Forelimb muscle (tissue), 1 donor: Measurements from ENCODE around the gene ACAN. TPM values are rescaled to one million over a fixed set of nuclear protein-coding genes. Genes with fewer than 3 reads are reported as not detected.

Experiments
- DNase-seq: peaks from one replicate; pipeline ENCODE4 v3.0.0-alpha.2; 2013; ENCODE audit warnings: low read depth
- polyA plus RNA-seq: library from polyadenylated mRNA; unstranded; fragments of 120-200 nt; gene quantifications from one replicate; pipeline ENCODE4 v1.2.1, GENCODE V29; 2013; ENCODE audit not compliant: insufficient read length

ACAN gene
- polyA plus RNA-seq, 1 donor = 4.1 TPM

DNA sequence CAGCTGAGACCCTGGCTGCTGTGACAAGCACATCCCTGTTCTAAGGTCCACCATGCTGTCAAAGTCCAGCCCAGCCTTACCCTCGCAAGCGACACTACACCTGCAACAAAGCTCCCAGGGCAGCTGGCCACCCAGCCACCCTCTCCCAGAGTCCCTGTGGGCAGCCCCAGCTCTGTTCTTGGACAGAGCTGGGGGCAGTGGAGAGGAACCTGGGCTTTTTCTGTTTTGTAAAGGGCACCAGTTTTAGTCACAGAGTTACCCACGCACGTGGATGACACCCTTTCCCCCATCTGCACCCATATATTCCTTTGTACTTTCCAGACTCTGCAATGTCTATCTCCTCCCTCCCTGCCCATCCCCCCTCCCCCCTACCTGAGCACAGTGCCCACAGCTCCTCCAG, 38.9 kb downstream of the ACAN start:
- DNase-seq = no peak

DNA sequence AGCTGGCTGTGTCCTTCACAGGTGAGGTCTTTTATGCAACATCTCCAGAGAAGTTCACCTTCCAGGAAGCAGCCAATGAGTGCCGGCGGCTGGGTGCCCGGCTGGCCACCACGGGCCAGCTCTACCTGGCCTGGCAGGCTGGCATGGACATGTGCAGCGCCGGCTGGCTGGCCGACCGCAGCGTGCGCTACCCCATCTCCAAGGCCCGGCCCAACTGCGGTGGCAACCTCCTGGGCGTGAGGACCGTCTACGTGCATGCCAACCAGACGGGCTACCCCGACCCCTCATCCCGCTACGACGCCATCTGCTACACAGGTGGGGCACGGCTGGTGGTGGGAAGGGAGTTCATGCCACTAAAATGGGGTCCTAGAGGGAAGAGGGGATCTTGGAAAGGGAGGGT, 40.1 kb downstream of the ACAN start:
- no peak for DNase-seq

DNA sequence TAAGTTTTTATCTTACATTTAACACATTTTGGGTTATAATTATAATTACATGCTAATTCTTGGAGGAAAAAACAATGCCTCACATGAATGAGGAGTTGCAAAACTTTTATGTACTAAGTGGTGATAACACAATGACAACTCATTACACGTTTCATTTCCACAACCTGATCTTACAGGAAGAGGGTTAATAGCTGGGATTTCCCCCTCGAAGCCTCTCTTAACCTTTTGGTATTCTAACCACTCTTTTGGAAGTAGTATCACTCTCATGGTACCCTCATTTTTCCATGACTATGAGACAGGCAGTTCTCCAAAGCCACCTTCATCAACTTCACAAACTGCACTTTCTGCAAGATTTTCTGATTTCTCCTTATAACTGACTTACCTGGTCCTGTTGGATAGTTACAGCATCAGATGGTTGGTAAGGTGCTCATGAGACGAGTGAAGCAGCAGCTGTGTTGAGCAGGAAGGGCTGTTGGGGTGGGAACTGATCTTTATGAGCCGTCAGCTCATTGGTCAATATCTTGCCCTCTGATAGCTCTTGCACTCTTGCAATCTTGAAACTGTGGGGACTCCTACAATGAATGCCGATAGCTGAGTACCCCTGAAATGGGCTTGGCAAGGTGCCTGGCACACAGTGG, 41.6 kb downstream of the ACAN start:
- no peak for DNase-seq

DNA sequence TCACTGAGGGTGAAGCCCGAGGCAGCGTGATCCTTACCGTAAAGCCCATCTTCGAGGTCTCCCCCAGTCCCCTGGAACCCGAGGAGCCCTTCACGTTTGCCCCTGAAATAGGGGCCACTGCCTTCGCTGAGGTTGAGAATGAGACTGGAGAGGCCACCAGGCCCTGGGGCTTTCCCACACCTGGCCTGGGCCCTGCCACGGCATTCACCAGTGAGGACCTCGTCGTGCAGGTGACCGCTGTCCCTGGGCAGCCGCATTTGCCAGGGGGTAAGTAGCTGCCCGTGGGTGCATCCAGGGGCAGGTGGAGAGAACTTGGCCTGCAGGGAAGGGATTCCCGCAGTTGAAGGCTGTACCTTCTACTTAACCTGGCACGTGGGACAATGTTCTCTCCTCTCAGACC, 42.4 kb downstream of the ACAN start:
- no peak for DNase-seq

DNA sequence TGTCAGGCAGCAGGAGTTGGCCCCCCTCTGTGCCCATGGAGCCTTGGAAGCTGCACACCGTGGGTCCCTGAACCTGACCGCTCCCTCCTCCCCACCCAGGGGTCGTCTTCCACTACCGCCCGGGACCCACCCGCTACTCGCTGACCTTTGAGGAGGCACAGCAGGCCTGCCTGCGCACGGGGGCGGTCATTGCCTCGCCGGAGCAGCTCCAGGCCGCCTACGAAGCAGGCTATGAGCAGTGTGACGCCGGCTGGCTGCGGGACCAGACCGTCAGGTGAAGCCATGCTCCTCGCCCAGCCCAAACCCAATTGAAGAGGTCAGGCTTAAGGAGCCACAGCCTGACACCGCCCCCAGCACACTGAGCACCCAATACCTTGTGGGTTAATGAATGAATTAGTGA, 43.9 kb downstream of the ACAN start:
- no peak for DNase-seq

DNA sequence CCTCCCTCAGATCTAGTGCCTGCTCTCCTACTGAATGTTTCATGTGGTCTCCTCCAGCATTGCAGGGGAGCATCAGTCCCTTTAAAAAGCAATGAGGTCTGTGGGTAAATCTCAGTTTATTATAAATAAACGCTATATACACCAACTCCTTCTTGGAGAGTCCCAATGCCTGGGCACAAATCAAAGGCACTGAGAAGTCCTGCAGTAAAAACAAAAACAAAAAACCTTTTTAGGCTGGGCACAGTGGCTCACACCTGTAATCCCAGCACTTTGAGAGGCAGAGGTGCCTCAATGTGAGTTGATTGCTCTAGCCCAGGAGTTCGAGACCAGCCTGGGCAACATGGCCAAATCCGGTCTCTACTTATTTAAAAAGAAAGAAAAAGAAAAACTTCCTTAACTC, 45.0 kb downstream of the ACAN start:
- DNase-seq = no peak

DNA sequence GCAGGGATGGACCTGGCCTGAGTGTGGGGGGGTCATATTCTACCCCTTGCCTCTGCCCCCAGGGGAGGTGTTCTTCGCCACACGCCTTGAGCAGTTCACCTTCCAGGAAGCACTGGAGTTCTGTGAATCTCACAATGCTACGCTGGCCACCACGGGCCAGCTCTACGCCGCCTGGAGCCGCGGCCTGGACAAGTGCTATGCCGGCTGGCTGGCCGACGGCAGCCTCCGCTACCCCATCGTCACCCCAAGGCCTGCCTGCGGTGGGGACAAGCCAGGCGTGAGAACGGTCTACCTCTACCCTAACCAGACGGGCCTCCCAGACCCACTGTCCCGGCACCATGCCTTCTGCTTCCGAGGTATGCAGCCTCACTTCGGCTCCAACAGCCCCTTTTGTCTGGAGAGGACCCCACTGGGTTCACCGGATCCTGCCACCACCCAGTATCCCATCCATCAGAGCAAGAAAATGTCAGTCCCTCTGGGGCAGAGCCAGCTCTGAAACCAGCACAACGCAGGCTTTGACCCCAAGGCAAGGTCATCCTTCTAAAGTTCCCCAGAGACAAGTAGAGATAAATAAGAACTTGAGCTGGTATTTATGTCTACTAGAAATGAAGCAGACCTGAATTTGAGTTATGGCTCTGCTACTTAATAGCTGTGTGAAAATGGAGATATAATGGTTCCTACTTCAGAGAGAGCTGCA, 46.3 kb downstream of the ACAN start:
- DNase-seq = no peak

DNA sequence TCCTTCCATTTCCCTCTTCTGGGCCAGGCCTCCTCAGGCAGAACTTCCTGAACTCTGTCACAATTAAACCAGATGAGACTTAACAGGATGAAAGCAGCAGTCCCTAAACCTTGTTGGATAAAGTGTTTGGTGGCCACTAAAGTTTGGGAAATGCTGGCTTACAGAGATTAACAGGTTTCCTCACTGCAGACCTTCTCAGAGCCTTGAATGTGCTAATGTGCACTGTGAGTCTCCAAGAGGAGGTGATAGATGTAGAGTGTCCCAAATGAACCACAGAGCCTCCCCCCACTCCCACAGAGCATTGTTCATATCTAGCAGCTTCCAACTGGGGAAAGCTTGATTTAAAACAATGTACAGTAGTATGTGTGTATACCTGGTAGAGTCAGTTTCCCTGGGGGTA, 49.2 kb downstream of the ACAN start:
- no peak for DNase-seq

DNA sequence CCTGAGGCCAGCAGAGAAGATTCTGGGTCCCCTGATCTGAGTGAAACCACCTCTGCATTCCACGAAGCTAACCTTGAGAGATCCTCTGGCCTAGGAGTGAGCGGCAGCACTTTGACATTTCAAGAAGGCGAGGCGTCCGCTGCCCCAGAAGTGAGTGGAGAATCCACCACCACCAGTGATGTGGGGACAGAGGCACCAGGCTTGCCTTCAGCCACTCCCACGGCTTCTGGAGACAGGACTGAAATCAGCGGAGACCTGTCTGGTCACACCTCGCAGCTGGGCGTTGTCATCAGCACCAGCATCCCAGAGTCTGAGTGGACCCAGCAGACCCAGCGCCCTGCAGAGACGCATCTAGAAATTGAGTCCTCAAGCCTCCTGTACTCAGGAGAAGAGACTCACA, 55.7 kb downstream of the ACAN start:
- no peak for DNase-seq

DNA sequence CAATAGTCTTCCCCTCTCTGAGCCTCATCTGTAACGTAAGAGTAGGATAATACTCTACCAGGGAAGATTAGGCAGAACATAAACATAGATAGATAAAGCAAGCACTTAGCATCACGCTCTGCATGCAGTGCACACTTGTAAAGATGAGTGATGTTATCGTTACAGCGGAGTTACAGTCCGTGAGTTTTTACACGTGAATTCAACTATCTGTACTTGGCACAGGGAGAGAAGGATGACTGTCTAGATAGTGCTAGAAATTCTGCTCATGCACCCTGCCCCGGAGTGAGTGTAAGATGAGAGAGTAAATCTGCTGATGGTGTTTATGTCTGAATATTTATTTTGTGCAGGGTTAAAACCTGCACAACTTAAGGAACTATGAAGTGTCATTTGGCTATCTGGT, 56.3 kb downstream of the ACAN start:
- no peak for DNase-seq

DNA sequence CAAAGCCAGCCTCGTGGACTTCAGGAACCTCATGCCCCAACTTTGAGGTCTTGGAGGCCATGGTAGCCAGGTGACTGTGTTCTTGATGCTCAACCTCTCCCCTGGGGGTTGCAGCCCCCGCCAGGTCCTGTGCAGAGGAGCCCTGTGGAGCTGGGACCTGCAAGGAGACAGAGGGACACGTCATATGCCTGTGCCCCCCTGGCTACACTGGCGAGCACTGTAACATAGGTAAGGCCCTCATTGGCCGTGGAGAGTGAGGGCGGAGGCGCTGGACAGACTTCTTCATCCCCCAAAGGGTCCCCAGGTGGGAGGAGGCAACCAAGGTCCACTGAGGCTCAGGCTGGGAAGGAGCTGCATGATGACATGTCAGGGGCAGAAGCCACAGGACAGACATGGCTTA, 57.0 kb downstream of the ACAN start:
- DNase-seq = no peak

DNA sequence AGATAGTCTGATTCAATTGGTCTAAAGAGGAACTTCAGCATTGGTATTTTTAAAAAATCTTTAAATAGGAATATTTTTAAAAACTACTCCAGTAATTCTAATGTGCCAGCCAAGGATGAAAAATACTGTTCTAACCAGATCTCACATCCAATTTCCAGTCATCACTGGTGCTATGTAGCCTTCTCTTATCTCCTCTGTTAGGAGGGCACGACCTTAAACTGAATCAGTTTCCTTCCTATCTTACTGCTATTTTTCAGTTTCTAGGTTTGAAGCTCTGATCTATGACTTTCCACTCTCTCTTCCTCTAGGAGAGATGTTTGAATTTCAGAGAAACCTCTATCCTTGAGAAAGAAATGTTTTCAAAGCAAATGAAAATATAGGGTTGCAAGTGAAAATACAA, 60.2 kb downstream of the ACAN start:
- no peak for DNase-seq

DNA sequence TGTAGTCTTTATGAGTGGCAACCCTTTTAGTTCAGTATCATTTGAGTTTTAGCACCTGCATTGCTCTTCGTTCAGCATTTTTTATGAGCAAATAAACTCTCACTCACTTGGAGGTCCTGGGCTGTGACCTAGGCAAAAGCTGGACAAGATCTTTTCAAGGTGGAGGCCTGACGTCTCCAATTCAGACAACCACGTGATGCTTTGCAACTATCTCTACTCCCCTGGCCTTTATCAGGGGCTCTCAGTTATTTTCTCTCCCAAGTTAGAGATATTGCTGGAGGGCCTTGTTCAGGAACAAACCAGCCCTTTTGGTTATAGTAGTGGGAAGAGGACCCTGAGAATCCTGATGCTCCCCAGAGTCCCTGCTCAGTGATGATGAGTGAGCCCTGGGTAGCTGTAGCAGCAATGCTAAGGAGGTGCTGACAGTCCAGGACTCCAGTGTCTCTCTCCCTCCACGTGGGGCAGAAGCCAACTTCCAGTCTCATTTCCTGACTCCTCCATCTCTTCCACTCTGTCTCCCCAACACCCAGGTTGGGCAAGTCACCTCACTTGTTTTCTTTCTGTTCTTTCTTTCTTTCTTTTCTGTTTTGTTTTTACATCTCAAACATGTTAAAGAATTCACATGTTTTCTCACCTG, 61.7 kb downstream of the ACAN start:
- no peak for DNase-seq

DNA sequence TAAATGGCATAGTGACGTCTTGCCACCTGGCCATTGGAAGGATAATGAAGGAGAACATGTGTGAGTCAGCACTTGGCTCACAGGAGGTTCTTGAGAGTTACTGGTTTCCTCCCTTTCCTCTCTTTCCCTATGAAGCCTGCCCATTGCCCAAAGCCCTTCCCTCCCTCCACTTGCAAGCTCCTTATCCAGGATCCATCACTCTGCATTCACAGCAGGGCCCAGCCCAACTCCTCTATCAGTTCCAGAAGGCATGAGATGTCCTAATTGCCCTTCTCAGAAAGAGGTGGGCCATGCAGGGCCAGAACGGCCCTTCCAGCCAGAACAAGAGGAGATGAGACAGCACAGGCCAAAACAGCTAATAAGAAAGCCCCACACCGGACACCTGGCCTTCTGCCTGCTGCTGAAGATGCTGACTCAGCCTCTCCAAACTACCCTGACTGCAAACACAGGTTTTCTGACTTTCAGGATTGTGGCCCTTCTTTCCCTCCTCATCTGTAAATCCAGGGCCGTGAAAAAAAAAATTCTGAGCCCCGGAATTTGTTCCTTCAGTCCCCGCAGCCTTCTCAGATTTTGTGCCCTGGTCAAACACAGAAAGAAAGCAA, 62.4 kb downstream of the ACAN start:
- DNase-seq = no peak

DNA sequence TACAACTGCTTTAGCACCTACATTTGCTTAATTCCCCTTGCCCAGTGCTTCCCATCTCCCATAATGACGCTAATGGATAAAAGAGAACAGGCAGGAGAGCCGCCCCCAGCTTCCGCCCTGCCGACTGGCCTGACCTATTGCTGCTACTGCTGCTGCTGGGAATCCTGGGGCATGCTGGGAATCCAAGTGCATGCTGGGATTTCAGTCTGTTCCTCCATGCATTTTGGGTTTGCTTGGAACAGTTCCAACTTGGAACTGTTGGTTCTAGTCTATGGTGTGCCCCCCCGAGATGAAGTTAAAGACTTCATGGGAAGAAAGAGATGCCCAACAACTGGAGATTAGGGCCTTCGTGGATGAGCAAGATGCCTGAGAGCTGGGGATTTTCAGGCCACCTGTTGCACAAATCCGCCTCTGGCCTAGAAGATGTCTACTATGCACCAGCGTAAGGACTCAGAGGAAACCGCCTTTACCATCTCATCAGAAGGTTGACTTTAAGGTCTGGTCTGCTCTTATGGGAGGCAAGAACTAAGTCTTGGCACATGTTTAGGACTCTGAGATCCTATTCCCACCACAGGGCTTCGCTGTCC, 63.2 kb downstream of the ACAN start:
- no peak for DNase-seq

DNA sequence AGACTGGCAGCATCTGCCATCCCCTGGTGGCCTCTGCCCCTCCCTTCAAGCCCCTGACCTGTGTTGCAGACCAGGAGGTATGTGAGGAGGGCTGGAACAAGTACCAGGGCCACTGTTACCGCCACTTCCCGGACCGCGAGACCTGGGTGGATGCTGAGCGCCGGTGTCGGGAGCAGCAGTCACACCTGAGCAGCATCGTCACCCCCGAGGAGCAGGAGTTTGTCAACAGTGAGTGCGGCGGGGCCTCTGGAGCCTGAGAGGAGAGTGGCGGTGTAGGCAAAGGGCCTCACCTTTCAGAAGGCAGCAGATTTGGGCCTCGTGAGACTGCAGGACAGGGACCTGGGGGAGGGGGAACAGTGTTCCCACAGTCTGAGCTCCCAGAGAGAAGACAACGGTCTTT, 68.1 kb downstream of the ACAN start:
- DNase-seq = no peak

DNA sequence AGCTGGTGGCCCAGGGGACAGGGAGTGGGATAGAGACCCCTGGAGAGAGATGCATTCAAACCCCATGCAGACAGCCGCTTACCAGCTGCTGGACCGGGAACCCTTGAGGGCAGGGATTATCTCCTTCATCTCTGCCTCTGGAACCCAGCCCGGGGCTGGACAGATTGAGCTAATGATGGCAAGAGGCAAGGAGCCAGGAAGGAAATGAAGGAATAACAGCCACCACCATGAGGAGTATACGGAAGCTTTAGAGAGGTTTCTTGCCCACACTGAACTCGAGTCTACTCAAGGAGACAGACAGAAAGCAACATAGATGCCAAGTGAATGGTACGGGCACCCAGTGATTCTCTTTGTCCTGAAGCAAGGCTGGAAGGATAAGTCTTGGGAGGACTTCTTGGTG, 68.9 kb downstream of the ACAN start:
- DNase-seq = no peak

DNA sequence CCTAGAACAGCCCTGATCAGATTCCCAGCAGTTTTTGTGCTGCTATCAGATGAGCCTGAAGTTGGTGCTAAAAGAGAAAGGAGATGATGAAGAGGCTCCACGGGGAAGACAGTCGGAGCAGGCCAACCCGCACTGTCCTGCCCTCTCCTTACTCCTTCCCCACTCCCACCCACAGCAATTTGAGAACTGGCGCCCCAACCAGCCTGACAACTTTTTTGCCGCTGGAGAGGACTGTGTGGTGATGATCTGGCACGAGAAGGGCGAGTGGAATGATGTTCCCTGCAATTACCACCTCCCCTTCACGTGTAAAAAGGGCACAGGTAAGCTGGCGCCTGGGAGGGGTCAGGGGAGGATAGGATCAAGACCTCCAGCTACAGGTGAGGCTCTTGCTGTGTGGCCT, 69.5 kb downstream of the ACAN start:
- no peak for DNase-seq

DNA sequence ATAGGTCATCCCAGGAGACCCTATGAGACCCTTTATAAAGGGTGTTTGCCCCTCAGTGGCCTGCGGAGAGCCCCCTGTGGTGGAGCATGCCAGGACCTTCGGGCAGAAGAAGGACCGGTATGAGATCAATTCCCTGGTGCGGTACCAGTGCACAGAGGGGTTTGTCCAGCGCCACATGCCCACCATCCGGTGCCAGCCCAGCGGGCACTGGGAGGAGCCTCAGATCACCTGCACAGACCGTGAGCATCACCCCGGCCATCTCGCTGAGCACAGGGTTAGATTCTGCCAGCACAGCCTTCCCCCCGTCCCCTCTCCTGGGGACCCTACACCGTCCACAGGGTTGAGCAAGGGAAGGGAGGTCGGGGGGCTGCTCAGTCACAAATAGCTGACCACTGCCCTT, 70.5 kb downstream of the ACAN start:
- no peak for DNase-seq

DNA sequence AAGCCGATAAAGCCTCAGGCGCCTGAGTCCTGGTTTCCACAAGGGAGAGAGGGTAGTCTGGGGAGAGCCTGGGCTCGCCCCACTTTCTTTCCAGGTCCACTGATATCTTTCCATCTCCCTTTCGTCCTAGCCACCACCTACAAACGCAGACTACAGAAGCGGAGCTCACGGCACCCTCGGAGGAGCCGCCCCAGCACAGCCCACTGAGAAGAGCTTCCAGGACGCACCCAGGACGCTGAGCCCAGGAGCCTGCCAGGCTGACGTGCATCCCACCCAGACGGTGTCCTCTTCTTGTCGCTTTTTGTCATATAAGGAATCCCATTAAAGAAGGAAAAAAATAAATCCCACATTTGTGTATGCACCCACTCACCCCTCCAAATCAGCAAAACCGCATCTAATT, 71.0 kb downstream of the ACAN start:
- DNase-seq = no peak

DNA sequence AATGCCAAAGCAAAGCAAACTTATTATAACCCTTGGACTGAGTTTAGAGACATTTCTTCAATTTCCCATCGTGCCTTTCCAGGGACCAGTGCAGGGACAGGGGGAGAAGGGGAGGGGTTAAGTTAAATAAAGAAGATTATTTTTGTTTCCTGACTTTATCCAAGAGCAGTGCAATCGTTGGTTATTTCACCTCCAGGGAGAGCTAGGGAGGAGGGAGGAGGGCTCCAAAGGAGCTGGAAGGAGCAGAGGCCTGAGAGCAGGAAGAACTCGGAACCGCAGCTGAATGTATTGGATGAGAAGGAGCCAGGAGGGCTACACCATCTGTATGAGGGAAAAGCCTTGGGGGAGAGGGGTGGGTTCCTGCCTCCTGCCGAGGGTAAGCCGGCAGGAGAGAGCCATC, 71.4 kb downstream of the ACAN start:
- DNase-seq = no peak

DNA sequence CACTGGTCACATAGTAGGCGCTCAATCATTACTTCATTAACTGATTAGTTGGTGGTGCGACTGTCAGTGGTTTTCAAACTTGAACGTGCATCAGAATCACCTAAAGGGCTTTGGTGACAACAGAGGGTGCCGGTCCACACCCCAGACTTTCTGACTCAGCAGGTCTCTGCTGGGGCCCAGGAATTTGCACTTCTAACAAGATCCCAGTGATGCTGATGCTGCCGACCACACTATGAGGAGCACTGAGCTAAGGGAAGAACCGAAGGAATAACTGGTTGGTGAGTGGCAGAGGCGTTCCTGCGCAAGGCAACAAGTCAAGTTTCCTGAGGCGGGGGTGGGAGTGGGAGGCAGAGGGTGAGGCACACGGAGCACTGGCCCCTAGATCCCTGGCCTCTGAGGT, 73.3 kb downstream of the ACAN start:
- DNase-seq = no peak

DNA sequence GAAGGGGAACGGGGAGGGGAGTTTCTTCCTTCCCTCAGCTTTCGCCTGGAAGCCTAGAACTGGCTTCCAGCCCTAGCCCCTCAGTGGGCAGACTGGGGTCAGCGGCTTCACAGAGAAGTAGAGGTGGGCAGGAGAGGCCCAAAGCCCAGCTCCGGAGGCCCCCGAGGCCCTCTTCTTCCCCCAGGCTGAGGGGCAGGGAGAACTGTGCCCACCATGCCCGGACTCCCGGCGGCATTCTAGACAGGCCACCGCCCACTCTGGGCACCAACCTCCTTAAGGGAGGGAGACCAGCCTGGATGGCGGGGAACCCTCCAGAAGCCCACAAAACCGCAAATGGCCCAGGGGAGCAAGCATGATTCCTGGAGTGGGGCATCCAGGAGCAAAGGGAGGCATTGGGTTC, 74.2 kb downstream of the ACAN start:
- no peak for DNase-seq
